HepG2 (cell line): ENCODE measurements around the gene SLC16A13. TPM values are rescaled to one million over a fixed set of nuclear protein-coding genes. Genes with fewer than 3 reads are reported as not detected.

Experiments used
- ARID2 ChIP-seq: sonication (generic); formaldehyde crosslinking; IDR thresholded peaks from 2 replicates; pipeline ENCODE4 v1.8.1; 2022; ENCODE audit warnings: mild to moderate bottlenecking, missing genetic modification reagents, borderline replicate concordance
- BRCA1 ChIP-seq: sonication (generic); formaldehyde crosslinking; IDR thresholded peaks from 2 replicates; pipeline ENCODE4 v1.4.0; 2020; ENCODE audit warnings: missing genetic modification reagents
- ETS1 ChIP-seq: sonication (generic); formaldehyde crosslinking; IDR thresholded peaks from 2 replicates; pipeline ENCODE4 v1.4.0; 2020; ENCODE audit warnings: missing genetic modification reagents
- HCFC1 ChIP-seq: fragments of 150-350 bp; IDR thresholded peaks from 2 replicates; pipeline ENCODE4 v1.6.1; 2014; ENCODE audit warnings: low read depth, low read length
- HMGA1 ChIP-seq: sonication (generic); formaldehyde crosslinking; conservative IDR thresholded peaks from 2 replicates; pipeline ENCODE4 v1.4.0; 2020; ENCODE audit warnings: missing genetic modification reagents
- MAX ChIP-seq: IDR thresholded peaks from 2 replicates; pipeline ENCODE4 v1.6.1; 2012; ENCODE audit warnings: inconsistent platforms
- PITX1 ChIP-seq: sonication (generic); formaldehyde crosslinking; IDR thresholded peaks from 2 replicates; pipeline ENCODE4 v1.5.1; 2020; ENCODE audit warnings: mild to moderate bottlenecking, missing genetic modification reagents
- POLR2AphosphoS5 ChIP-seq: IDR thresholded peaks from 2 replicates; pipeline ENCODE4 v1.6.1; 2012; ENCODE audit warnings: low read depth, low read length
- UBTF ChIP-seq: sonication (generic); formaldehyde crosslinking; IDR thresholded peaks from 2 replicates; pipeline ENCODE4 v1.4.0; 2020; ENCODE audit warnings: mild to moderate bottlenecking, missing genetic modification reagents
- ZBTB40 ChIP-seq, 2 experiments: fragments of 450-650 bp in 1 of 2; sonication (generic) in 1 of 2; formaldehyde crosslinking in 1 of 2; IDR thresholded peaks; 2 replicates each; pipeline versions ENCODE4 v1.6.1 to v1.8.0; 2016 to 2022; ENCODE audit warnings: antibody characterized with exemption in 1 of 2, mild to moderate bottlenecking in 1 of 2, missing genetic modification reagents in 1 of 2
- ZNF124 ChIP-seq: sonication (generic); formaldehyde crosslinking; IDR thresholded peaks from 2 replicates; pipeline ENCODE4 v1.4.0; 2020; ENCODE audit warnings: missing genetic modification reagents
- ZSCAN22 ChIP-seq: sonication (generic); formaldehyde crosslinking; IDR thresholded peaks from 2 replicates; pipeline ENCODE4 v1.4.0; 2020; ENCODE audit warnings: mild to moderate bottlenecking, missing genetic modification reagents
- polyA plus RNA-seq, 8 experiments: library from polyadenylated mRNA; depleted of rRNA in 3 of 8; stranded (reverse) in 7 of 8; unstranded in 1 of 8; fragments of >200 nt; fragmentation: Illumina TruSeq in 4 of 8; extraction: Trizol in 4 of 8; gene quantifications; 2 replicates each; pipeline versions ENCODE4 v1.2.1 to v1.2.3, GENCODE V29; 2011 to 2016; ENCODE audit warnings: low read depth in 4 of 8, missing spikeins in 1 of 8, mixed read lengths in 1 of 8; ENCODE audit not compliant: insufficient read depth in 1 of 8
- total RNA-seq, 5 experiments: library from RNA; depleted of rRNA; stranded (reverse); fragments of >200 nt; fragmentation: Illumina TruSeq; extraction: Trizol; gene quantifications; 2 replicates each; pipeline ENCODE4 v1.2.3, GENCODE V29; 2016; ENCODE audit warnings: low read depth in 1 of 5
- TF ChIP-seq, protein P1 (sequence below): sonication (generic); formaldehyde crosslinking; IDR thresholded peaks from 2 replicates; pipeline ENCODE4 v1.8.1; 2023; ENCODE audit warnings: missing genetic modification reagents, mild to moderate bottlenecking, borderline replicate concordance
- TF ChIP-seq, protein P2 (sequence below): sonication (generic); formaldehyde crosslinking; IDR thresholded peaks from 2 replicates; pipeline ENCODE4 v1.8.0; 2022; ENCODE audit warnings: mild to moderate bottlenecking, missing genetic modification reagents; ENCODE audit not compliant: insufficient replicate concordance

Gene SLC16A13
- total and polyA plus RNA-seq, 2 of the 13 experiments (the other 11 are each of a cell fraction or from before 2014, with no cell fraction given), result 2.2 to 3.0 TPM

GRCh38 chr17:7034955-7035590 lies 742 bp upstream of the SLC16A13 start (continued):
- no peak for TF ChIP-seq UBTF (CRISPR knock-in tag)
- peak; percentile 54 for TF ChIP-seq POLR2AphosphoS5
- TF ChIP-seq, protein P1, sequence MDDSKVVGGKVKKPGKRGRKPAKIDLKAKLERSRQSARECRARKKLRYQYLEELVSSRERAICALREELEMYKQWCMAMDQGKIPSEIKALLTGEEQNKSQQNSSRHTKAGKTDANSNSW (CRISPR knock-in tag), result no peak; the same call in 1 of the 2 replicates
- TF ChIP-seq ZNF124, result no peak
- no peak for TF ChIP-seq MAX
- TF ChIP-seq HMGA1, result no peak
- TF ChIP-seq ETS1 (CRISPR knock-in tag), result no peak
- TF ChIP-seq HCFC1, result no peak
- TF ChIP-seq BRCA1 (CRISPR knock-in tag), result no peak
- no peak for TF ChIP-seq ARID2 (CRISPR knock-in tag)
- 0 out of 2 replicates have a peak, but pooled peaks have one; percentile 2 for TF ChIP-seq PITX1 (CRISPR knock-in tag)
- no peak for TF ChIP-seq ZBTB40 (IDR thresholded peaks at IDR 0.05)
- 0 out of 2 replicates have a peak, but pooled peaks have one; percentile 17 for TF ChIP-seq ZBTB40 (CRISPR knock-in tag; IDR thresholded peaks at IDR 0.05)
- TF ChIP-seq, protein P2, sequence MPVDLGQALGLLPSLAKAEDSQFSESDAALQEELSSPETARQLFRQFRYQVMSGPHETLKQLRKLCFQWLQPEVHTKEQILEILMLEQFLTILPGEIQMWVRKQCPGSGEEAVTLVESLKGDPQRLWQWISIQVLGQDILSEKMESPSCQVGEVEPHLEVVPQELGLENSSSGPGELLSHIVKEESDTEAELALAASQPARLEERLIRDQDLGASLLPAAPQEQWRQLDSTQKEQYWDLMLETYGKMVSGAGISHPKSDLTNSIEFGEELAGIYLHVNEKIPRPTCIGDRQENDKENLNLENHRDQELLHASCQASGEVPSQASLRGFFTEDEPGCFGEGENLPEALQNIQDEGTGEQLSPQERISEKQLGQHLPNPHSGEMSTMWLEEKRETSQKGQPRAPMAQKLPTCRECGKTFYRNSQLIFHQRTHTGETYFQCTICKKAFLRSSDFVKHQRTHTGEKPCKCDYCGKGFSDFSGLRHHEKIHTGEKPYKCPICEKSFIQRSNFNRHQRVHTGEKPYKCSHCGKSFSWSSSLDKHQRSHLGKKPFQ, result no peak
- TF ChIP-seq ZSCAN22 (CRISPR knock-in tag), result 0 out of 2 replicates have a peak, but pooled peaks have one; percentile 12
